Fibroblast of skin of scalp (primary cell): ENCODE data around the gene PXK.
"Not testable (repeated sequence)": the region's sequence is repeated elsewhere in the genome, so short reads cannot be mapped to it uniquely, and the experiment has no call there.

Experiments used
- DNase-seq: peaks from one replicate; pipeline ENCODE4 v3.0.0-alpha.2; 2013

The PXK gene

GRCh38 chr3:58323529-58324390, 8.9 kb upstream of the PXK start:
- DNase-seq: no peak

- DNase-seq: no peak
These were observed 8.0 kb upstream of the PXK start for GRCh38 chr3:58324391-58325390.

- peak; percentile 9 for DNase-seq
These were observed 7.1 kb upstream of the PXK start for GRCh38 chr3:58325525-58325992.

- DNase-seq: no peak
These were observed 6.3 kb upstream of the PXK start for GRCh38 chr3:58326267-58326900.

GRCh38 chr3:58329150-58329921, 3.4 kb upstream of the PXK start:
- DNase-seq: no peak

GRCh38 chr3:58329922-58330413, 2.7 kb upstream of the PXK start:
- DNase-seq: no peak

DNA sequence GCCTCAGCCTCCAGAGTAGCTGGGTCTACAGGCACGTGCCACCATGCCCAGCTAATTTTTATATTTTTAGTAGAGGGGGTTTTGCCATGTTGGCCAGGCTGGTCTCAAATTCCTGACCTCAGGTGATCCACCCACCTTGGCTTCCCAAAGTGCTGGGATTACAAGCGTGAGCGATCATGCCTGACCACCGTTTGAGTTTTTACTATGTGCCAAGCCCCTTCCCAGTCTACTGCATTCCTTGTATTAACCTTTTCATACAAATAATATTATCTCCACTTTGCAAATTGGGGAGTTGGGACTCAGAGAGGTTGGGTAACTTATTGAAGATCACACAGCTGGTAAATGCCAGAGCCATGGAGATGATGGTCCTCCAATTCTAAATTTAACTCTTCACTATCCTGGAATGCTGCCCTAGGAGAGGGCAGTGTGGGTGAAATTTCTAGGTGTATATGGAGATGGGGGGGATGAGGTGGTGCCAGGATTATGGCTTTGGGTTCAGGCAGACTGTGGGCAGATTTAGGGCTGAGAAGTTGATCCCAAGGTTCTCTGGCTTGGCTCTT, 1.0 kb upstream of the PXK start:
- no peak for DNase-seq

GRCh38 chr3:58333206-58334012, 717 bp downstream of the PXK start:
- peak; percentile 19 for DNase-seq

- no peak for DNase-seq
These were observed 1.3 kb downstream of the PXK start for GRCh38 chr3:58334013-58334321.

DNA sequence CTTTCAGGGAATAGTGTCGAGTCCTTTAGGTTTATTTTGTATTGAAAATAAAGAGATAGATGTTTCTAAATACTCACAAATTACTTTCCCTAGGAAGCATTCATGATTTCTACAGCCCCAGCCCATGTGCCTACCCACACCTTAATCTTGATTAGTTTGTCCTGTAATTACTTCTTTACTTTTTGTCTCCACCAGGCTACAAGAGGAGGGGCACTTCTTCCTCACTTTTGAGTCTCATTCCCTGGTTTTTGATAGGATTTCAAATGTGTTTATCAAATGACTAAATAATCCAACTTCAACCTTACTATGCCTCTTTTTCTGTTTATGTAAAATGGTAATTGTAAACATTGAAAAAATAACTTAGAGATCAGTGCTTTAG, 1.8 kb downstream of the PXK start:
- no peak for DNase-seq

DNA sequence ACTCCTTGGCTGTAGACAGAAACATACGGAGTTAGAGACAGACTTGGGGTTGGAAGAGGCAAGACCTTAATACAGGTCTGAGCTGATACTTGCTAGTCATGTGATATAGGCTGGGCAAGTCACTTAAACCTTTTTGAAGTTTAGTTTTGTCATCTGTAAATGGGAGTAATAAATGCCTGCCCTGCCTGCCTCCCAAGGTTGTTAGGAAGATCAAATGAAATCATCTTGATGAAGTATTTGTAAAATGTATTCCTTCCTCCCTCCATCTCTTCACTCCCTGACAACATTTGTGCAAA, 2.9 kb downstream of the PXK start:
- DNase-seq: no peak

- DNase-seq: peak; percentile 78
These were observed 3.6 kb downstream of the PXK start for GRCh38 chr3:58336135-58336882.

DNA sequence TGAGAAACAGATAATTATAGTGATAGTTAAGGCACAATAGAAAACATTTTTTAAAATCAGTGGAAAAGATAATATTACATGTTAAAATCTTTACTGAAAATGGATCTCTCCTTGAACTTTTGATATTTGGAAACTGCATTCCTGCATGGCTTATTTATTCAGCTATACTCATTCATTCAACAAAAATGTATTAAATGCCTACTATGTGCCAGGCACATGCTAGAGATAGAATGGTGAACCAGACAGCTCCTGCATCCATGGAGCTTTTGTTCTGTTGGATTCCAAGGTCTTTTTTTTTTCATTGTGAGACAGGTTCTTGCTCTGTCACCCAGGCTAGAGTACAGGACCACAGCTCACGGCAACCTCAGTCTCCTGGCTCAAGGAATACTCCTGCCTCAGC, 4.5 kb downstream of the PXK start:
- no peak for DNase-seq

- not testable (repeated sequence) for DNase-seq
These were observed 6.5 kb downstream of the PXK start for GRCh38 chr3:58339146-58339545.

DNA sequence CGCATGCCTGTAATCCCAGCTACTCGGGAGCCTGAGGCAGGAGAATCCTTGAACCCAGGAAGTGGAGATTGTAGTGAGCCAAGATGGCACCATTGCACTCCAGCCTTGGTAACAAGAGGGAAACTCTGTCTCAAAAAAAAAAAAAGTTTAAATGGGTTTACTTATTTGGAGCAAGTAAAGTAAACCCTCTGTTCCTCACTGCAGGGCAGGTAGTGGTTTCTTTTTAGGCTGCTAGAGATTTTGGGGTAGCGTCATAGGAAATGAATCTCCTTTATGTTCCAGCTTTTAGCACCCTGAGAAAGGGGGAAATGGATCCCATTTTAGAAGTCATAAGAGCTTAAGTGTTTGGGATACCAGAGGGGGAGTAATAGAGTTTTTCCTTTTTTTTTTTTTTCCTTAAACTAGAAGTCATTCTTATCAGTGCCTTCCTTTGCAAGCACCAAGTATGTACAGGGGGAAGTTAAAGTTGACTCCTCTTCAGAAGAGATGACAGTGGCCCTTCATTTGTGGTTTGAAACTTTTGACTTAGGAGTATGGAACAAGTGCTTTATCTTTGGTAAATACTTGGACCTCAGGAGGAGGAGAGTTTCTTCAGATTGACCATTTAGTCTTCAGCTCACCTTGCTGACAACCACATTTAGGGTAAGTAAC, 8.0 kb downstream of the PXK start:
- no peak for DNase-seq

- peak; percentile 46 for DNase-seq
These were observed 8.7 kb downstream of the PXK start for GRCh38 chr3:58341376-58341775.

DNA sequence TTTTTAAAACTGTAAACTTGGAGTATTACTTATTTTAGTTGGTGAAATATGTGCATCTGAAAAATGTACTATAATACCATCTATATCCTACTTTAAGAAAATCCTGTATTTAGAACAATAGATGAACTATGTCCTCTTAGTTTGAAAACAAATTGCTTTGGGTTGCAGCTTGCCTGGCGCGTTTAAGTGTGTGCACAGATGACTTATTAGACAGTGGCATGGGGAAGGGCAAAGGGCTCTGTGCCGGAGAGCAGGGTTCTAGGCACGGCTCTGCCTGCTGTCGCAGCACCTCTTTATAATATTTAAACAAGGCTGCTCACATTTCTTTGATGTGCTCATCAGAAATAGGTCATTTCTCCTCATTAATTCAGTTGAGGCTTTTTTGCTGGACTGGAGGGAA, 10.0 kb downstream of the PXK start:
- DNase-seq: no peak

- DNase-seq: no peak
These were observed 12.8 kb downstream of the PXK start for GRCh38 chr3:58345457-58345856.

DNA sequence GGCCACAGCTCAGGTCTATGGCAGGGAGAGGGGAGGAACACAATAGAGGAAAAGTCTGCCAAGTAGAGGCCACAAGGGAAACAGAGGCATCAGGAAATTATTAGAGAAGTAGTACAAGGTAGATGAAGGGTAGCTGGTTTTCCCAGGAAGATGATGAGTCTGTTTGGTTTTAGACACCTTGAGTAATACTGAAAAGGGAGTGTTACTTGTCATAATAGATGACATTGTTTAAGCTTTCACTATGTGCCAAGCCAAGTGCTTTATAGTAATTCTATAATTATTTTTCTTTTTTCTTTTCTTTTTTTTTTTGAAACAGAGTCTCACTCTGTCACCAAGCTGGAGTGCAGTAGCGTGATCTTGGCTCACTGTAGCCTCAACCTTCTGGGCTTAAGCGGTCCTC, 13.7 kb downstream of the PXK start:
- no peak for DNase-seq

GRCh38 chr3:58347984-58348383, 15.3 kb downstream of the PXK start:
- DNase-seq: no peak
